Epithelial cell of prostate (primary cell): ENCODE data around the gene SLC6A11.

Source experiments
- DNase-seq: peaks from one replicate; pipeline ENCODE4 v3.0.0-alpha.2; 2011; ENCODE audit warnings: low read depth, low spot score
- H3K27ac ChIP-seq: fragments of 450-650 bp; 2 replicates; pipeline ENCODE4 v1.5.1; 2017; ENCODE audit warnings: mild to moderate bottlenecking

Gene SLC6A11

GRCh38 chr3:10816019-10816862, at the start of gene SLC6A11:
TSS of gene SLC6A11 (plus strand) at chr3:10816228. CDS start at chr3:10816266, 38 bp downstream.
- no peak for DNase-seq
- no peak within 1 kb of the TSS for H3K27ac ChIP-seq

- H3K27ac ChIP-seq = no peak overlapping the region
- no peak for DNase-seq
Measured at GRCh38 chr3:10768708-10769394, 47.2 kb upstream of the SLC6A11 start.

GRCh38 chr3:10770547-10770946, 45.5 kb upstream of the SLC6A11 start:
- DNase-seq = no peak
- H3K27ac ChIP-seq = peak overlapping the region; percentile 86

GRCh38 chr3:10770981-10771380, 45.0 kb upstream of the SLC6A11 start:
- peak overlapping the region; percentile 86 for H3K27ac ChIP-seq
- DNase-seq = no peak

- peak; percentile 53 for DNase-seq
- H3K27ac ChIP-seq = peak overlapping the region; percentile 86
Measured at GRCh38 chr3:10771486-10772270, 44.4 kb upstream of the SLC6A11 start.

GRCh38 chr3:10772271-10773161, 43.5 kb upstream of the SLC6A11 start:
- peak overlapping the region; percentile 86 for H3K27ac ChIP-seq
- peak; percentile 20 for DNase-seq

DNA sequence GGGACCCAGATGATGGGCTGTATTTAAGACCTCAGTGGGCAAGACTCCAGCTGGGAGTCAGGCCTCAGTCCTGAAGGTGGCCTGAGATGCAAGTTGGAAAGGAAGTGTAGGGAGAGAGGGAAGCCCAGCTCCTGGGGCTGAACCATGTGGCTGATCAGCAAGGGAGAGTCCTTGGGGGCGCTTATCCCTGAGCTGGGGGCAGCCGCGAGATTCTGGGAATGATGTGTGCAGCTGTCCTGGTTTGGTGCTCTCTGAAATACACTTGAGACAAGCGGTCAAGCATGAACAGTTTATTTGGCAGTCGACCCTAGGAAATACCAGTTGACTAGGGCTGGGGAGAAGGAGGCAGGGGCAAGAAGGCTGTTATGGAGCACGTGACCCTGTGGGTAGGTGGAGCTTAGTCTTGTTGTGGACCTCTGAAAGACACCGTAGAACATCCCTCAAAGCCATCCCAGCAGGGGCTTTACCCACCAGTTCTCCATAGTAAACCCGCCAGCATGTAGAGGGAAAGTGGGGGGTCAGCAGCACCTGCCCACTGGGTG, 41.8 kb upstream of the SLC6A11 start:
- no peak for DNase-seq
- H3K27ac ChIP-seq = no peak overlapping the region

DNA sequence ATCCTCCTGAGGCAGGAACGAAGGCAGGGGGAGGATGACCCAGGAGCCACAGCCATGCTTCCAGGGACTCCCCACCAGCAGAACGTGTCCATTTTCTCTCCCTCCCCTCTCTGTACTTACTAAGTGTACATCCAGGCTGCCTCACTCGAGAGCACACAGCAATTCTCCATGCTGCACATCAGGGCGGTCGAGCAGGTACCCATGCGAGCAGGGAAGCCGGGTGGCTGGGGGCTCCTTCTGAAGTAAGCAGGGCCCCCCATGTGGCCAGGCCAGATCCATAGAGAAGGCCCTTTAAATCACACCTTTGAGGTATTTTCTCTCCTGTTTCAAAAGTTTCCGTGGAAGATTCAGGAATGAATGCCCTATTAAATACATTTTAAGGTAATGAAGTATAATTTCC, 41.2 kb upstream of the SLC6A11 start:
- DNase-seq = no peak
- no peak overlapping the region for H3K27ac ChIP-seq

- no peak overlapping the region for H3K27ac ChIP-seq
- DNase-seq = no peak
Measured at GRCh38 chr3:10775259-10775658, 40.8 kb upstream of the SLC6A11 start.

- no peak for DNase-seq
- no peak overlapping the region for H3K27ac ChIP-seq
Measured at GRCh38 chr3:10775828-10776227, 40.2 kb upstream of the SLC6A11 start.

GRCh38 chr3:10777627-10778026, 38.4 kb upstream of the SLC6A11 start:
- no peak for DNase-seq
- H3K27ac ChIP-seq = no peak overlapping the region

DNA sequence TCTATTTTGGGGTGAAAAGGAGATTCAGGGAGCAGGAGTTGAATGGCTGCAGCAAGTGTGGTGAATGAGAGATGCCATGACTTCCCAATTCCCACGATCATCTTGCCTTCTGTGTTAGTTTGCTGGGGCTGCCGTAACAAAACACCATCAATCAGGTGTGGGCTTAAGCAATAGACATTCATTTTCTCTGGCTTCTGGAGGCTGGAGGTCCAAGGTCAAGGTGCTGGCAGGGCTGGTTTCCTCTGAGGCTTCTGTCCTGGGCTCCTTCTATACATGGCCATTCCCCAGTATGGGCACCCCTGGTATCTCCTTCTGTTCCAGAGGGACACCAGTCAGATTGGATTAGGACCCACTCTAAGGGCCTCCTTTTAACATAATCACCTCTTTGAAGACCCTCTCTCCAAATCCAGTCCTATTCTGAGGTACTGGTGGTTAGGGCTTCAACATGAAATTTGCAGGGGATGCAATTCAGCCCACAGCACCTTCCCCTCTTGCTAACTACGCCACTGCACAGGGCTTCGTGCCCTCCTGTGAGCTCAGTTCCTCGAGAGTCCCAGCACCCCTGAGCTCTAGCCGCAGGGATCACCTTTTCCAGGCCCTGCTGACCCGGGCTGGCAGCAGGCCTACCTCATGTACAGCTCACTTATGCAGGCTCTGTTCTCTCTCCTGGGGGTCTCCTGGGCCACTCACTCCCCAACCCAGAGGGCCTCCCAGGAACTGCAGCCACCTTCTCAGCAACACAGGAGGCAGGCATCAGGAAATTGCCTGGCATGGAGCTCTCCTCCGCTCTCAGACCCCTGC, 37.3 kb upstream of the SLC6A11 start:
- DNase-seq = no peak
- H3K27ac ChIP-seq = no peak overlapping the region

GRCh38 chr3:10779293-10779805, 36.7 kb upstream of the SLC6A11 start:
- DNase-seq = no peak
- peak overlapping the region; percentile 54 for H3K27ac ChIP-seq

DNA sequence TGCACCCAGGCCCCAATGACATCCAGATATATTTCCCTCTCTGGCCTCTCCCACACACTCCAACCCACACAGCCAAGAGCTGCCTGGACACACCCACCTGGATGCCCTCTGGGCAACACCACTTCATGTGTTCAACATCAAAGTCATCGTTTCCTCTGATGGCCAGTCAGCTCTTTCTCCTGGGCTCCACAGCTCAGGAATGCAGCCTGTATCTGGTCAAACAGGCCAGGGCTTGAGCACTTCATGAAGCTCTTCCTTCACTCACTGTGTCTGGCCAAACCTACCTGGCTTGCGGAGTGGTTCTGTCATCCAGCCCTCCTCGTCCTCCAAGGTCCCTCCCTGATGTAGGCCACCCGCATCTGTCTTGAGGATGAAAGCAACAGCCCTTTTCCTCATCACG, 35.8 kb upstream of the SLC6A11 start:
- H3K27ac ChIP-seq = peak overlapping the region; percentile 54
- peak; percentile 69 for DNase-seq

- H3K27ac ChIP-seq = peak overlapping the region; percentile 54
- DNase-seq = no peak
Measured at GRCh38 chr3:10780922-10781321, 35.1 kb upstream of the SLC6A11 start.

GRCh38 chr3:10781981-10782380, 34.0 kb upstream of the SLC6A11 start:
- no peak for DNase-seq
- no peak overlapping the region for H3K27ac ChIP-seq

- no peak for DNase-seq
- no peak overlapping the region for H3K27ac ChIP-seq
Measured at GRCh38 chr3:10783360-10784351, 32.4 kb upstream of the SLC6A11 start.
